Measurements from ENCODE around the gene SLC22A23.

DNA sequence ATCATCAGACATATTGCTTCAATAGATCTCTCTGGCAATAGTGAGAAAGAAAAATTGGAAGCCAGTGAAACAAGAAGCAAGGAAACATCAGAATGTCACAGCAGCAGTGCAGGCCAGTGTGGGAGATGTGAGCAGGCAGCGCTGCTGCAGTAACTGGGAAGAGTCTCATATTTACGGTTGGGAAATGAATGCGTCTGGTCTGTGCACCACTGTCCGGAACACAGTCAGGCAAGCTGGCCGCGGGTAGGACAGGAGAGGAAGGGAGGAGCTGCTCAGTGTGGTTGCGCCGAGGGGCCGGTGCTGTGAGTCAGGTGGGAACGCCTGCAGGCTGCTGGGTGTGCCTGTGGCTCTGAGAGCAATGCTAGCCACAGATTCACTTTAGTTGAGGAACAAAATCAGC is 204.5 kb downstream of the SLC22A23 start:
- TF ChIP-seq, protein P1, sequence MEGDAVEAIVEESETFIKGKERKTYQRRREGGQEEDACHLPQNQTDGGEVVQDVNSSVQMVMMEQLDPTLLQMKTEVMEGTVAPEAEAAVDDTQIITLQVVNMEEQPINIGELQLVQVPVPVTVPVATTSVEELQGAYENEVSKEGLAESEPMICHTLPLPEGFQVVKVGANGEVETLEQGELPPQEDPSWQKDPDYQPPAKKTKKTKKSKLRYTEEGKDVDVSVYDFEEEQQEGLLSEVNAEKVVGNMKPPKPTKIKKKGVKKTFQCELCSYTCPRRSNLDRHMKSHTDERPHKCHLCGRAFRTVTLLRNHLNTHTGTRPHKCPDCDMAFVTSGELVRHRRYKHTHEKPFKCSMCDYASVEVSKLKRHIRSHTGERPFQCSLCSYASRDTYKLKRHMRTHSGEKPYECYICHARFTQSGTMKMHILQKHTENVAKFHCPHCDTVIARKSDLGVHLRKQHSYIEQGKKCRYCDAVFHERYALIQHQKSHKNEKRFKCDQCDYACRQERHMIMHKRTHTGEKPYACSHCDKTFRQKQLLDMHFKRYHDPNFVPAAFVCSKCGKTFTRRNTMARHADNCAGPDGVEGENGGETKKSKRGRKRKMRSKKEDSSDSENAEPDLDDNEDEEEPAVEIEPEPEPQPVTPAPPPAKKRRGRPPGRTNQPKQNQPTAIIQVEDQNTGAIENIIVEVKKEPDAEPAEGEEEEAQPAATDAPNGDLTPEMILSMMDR (IDR thresholded peaks at IDR 0.05), result no peak
- no peak for TF ChIP-seq POLR2A (IDR thresholded peaks at IDR 0.05)

Data from adrenal gland (tissue), 5 donors.